Neural cell (in vitro differentiated cells): ENCODE measurements around the gene GLRX2.

Source experiments
- CTCF ChIP-seq: fragments of 450-650 bp; IDR thresholded peaks from 2 replicates; pipeline ENCODE4 v1.5.1; 2014; ENCODE audit warnings: antibody characterized with exemption, mild to moderate bottlenecking, moderate library complexity; ENCODE audit not compliant: poor library complexity, severe bottlenecking
- EP300 ChIP-seq: fragments of 450-650 bp; conservative IDR thresholded peaks from 2 replicates; pipeline ENCODE4 v1.6.1; 2014; ENCODE audit warnings: antibody characterized with exemption, mild to moderate bottlenecking, moderate library complexity; ENCODE audit not compliant: poor library complexity, severe bottlenecking
- EZH2 ChIP-seq: fragments of 200-600, 300-800 bp; shearing (Covaris generic), sonication (generic); IDR thresholded peaks from 2 replicates; pipeline ENCODE4 v1.6.1; 2014; ENCODE audit warnings: antibody characterized with exemption, low read length, borderline replicate concordance, mild to moderate bottlenecking; ENCODE audit not compliant: insufficient read depth, poor library complexity, severe bottlenecking
- POLR2AphosphoS5 ChIP-seq: IDR thresholded peaks from 2 replicates; pipeline ENCODE4 v1.6.1; 2012
- REST ChIP-seq: IDR thresholded peaks from 2 replicates; pipeline ENCODE4 v1.6.1; 2012; ENCODE audit warnings: borderline replicate concordance
- TAF1 ChIP-seq: IDR thresholded peaks from 2 replicates; pipeline ENCODE4 v1.6.1; 2012; ENCODE audit warnings: low read depth

GRCh38 chr1:193087893-193088292 is 17.3 kb downstream of the GLRX2 start:
- TF ChIP-seq CTCF (no peak), TAF1 (no peak), POLR2AphosphoS5 (no peak), EP300 (no peak), EZH2 (no peak), REST (no peak)
